Colon (tissue), 2 donors: ENCODE data around the gene TTC13.

Experiments
- FAIRE-seq: peaks from 2 replicates; lab custom pipeline; 2012; peaks lifted over from hg19 to GRCh38; lab: Jason Lieb, UNC
- donor health status: control.
- donor health status: control.

TTC13 gene

GRCh38 chr1:230943048-230943593 is 35.5 kb downstream of the TTC13 start:
- no peak for FAIRE-seq

- FAIRE-seq, result no peak
Measured at GRCh38 chr1:230940848-230941247, 37.8 kb downstream of the TTC13 start.

GRCh38 chr1:230939806-230940489 is 38.7 kb downstream of the TTC13 start:
- no peak for FAIRE-seq

- FAIRE-seq, result no peak
Measured at GRCh38 chr1:230938924-230939368, 39.7 kb downstream of the TTC13 start.

- FAIRE-seq, result no peak
Measured at GRCh38 chr1:230937371-230937770, 41.3 kb downstream of the TTC13 start.

- FAIRE-seq, result no peak
Measured at GRCh38 chr1:230936475-230936874, 42.2 kb downstream of the TTC13 start.

- no peak for FAIRE-seq
Measured at GRCh38 chr1:230935852-230936251, 42.8 kb downstream of the TTC13 start.

- no peak for FAIRE-seq
Measured at GRCh38 chr1:230930986-230931385, 47.7 kb downstream of the TTC13 start.

GRCh38 chr1:230926182-230926581 is 52.5 kb downstream of the TTC13 start:
- FAIRE-seq, result no peak

- FAIRE-seq, result no peak
Measured at GRCh38 chr1:230925608-230926007, 53.1 kb downstream of the TTC13 start.

GRCh38 chr1:230923176-230923575 is 55.5 kb downstream of the TTC13 start:
- FAIRE-seq, result no peak

- FAIRE-seq, result no peak
Measured at GRCh38 chr1:230922620-230923019, 56.0 kb downstream of the TTC13 start.

- no peak for FAIRE-seq
Measured at GRCh38 chr1:230919207-230919606, 59.5 kb downstream of the TTC13 start.

GRCh38 chr1:230917284-230918135 is 61.2 kb downstream of the TTC13 start:
- no peak for FAIRE-seq

GRCh38 chr1:230916587-230917283 is 61.9 kb downstream of the TTC13 start:
- FAIRE-seq, result no peak

- FAIRE-seq, result no peak
Measured at GRCh38 chr1:230915078-230915477, 63.6 kb downstream of the TTC13 start.

- no peak for FAIRE-seq
Measured at GRCh38 chr1:230913496-230913895, 65.2 kb downstream of the TTC13 start.

GRCh38 chr1:230910755-230911117 is 67.9 kb downstream of the TTC13 start:
- no peak for FAIRE-seq

- FAIRE-seq, result no peak
Measured at GRCh38 chr1:230909974-230910754, 68.5 kb downstream of the TTC13 start.

GRCh38 chr1:230907472-230908205 is 71.0 kb downstream of the TTC13 start:
- FAIRE-seq, result no peak

- no peak for FAIRE-seq
Measured at GRCh38 chr1:230906226-230906625, 72.4 kb downstream of the TTC13 start.
